ENCODE data around the gene CGB7.

DNA sequence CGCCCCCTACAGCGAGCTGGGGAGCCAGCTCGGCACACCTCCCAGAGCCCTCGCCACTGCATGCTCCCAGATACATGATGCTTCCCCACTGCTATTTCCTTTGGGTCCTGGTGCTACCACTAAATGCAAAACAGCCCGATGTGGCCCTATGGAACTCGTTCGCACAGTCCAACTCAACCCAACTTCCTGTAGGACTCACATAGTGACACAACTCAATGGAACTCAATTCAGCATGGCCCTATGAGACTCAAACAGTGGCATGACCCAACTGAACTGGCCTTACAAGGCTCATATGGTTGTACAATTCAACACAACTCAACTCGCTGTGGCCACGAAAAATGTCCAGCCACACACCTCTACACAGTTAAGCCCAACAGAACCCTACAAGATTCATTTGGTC, 11.5 kb upstream of the CGB7 start:
- TF ChIP-seq, protein P1, sequence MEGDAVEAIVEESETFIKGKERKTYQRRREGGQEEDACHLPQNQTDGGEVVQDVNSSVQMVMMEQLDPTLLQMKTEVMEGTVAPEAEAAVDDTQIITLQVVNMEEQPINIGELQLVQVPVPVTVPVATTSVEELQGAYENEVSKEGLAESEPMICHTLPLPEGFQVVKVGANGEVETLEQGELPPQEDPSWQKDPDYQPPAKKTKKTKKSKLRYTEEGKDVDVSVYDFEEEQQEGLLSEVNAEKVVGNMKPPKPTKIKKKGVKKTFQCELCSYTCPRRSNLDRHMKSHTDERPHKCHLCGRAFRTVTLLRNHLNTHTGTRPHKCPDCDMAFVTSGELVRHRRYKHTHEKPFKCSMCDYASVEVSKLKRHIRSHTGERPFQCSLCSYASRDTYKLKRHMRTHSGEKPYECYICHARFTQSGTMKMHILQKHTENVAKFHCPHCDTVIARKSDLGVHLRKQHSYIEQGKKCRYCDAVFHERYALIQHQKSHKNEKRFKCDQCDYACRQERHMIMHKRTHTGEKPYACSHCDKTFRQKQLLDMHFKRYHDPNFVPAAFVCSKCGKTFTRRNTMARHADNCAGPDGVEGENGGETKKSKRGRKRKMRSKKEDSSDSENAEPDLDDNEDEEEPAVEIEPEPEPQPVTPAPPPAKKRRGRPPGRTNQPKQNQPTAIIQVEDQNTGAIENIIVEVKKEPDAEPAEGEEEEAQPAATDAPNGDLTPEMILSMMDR (IDR thresholded peaks at IDR 0.05): no peak
- TF ChIP-seq POLR2A (IDR thresholded peaks at IDR 0.05) (no peak), EP300 (IDR thresholded peaks at IDR 0.05) (no peak), POLR2AphosphoS5 (IDR thresholded peaks at IDR 0.05) (no peak)

All from upper lobe of left lung (tissue), 4 donors.